SK-N-SH treated with all-trans-retinoic acid at 6 μM for 48 hours (cell line): ENCODE measurements around the gene KERA.

Source experiments
- ATAC-seq: fragments of 200-7000 bp; cut with Tn5 transposase; 3 replicates; pipeline ENCODE4 v1.9.1; 2020; ENCODE audit warnings: mild to moderate bottlenecking, moderate library complexity
- ARNTL ChIP-seq: fragments of 450-650 bp; formaldehyde crosslinking; IDR thresholded peaks from 2 replicates; pipeline ENCODE4 v1.5.0; 2020; ENCODE audit warnings: low read depth, mild to moderate bottlenecking, moderate library complexity, borderline replicate concordance
- BACH2 ChIP-seq: fragments of 250-450 bp; sonication (Bioruptor Pico); IDR thresholded peaks from 2 replicates; pipeline ENCODE4 v1.9.0; 2021; ENCODE audit warnings: mild to moderate bottlenecking, borderline replicate concordance
- CREB5 ChIP-seq: fragments of 250-450 bp; sonication (Bioruptor Pico); IDR thresholded peaks from 2 replicates; pipeline ENCODE4 v1.5.1; 2020; ENCODE audit warnings: low read depth, mild to moderate bottlenecking, moderate library complexity
- CSDC2 ChIP-seq: fragments of 250-450 bp; sonication (Bioruptor Pico); IDR thresholded peaks from 2 replicates; pipeline ENCODE4 v1.5.0; 2020; ENCODE audit warnings: mild to moderate bottlenecking, moderate library complexity
- ESRRG ChIP-seq: fragments of 250-450 bp; sonication (Bioruptor Pico); IDR thresholded peaks from 2 replicates; pipeline ENCODE4 v1.6.1; 2021; ENCODE audit warnings: mild to moderate bottlenecking
- GLIS3 ChIP-seq: fragments of 250-450 bp; sonication (Bioruptor Pico); IDR thresholded peaks from 2 replicates; pipeline ENCODE4 v1.5.0; 2020; ENCODE audit warnings: mild to moderate bottlenecking, moderate library complexity
- ISL1 ChIP-seq: fragments of 250-450 bp; sonication (Bioruptor Pico); IDR thresholded peaks from 2 replicates; pipeline ENCODE4 v2.1.2; 2022; ENCODE audit warnings: mild to moderate bottlenecking, moderate library complexity
- OSR1 ChIP-seq: fragments of 250-450 bp; sonication (Bioruptor Pico); IDR thresholded peaks from 2 replicates; pipeline ENCODE4 v1.8.0; 2022; ENCODE audit warnings: moderate library complexity, mild to moderate bottlenecking, inconsistent platforms
- PPARA ChIP-seq: fragments of 250-450 bp; sonication (Bioruptor Pico); IDR thresholded peaks from 2 replicates; pipeline ENCODE4 v1.5.0; 2020; ENCODE audit warnings: mild to moderate bottlenecking, borderline replicate concordance
- RARB ChIP-seq: fragments of 250-450 bp; sonication (Bioruptor Pico); IDR thresholded peaks from 2 replicates; pipeline ENCODE4 v1.8.0; 2021; ENCODE audit warnings: mild to moderate bottlenecking, moderate library complexity
- SNAI2 ChIP-seq: fragments of 250-450 bp; sonication (Bioruptor Pico); IDR thresholded peaks from 2 replicates; pipeline ENCODE4 v1.5.0; 2020; ENCODE audit warnings: mild to moderate bottlenecking, moderate library complexity
- TCF4 ChIP-seq: fragments of 250-450 bp; sonication (Bioruptor Pico); IDR thresholded peaks from 2 replicates; pipeline ENCODE4 v1.8.0; 2021; ENCODE audit warnings: mild to moderate bottlenecking, moderate library complexity, borderline replicate concordance
- TOX ChIP-seq: fragments of 250-450 bp; sonication (Bioruptor Pico); IDR thresholded peaks from 2 replicates; pipeline ENCODE4 v1.8.0; 2021; ENCODE audit warnings: mild to moderate bottlenecking, moderate library complexity, borderline replicate concordance
- TSHZ2 ChIP-seq: fragments of 250-450 bp; sonication (Bioruptor Pico); IDR thresholded peaks from 2 replicates; pipeline ENCODE4 v1.5.0; 2020; ENCODE audit warnings: mild to moderate bottlenecking, moderate library complexity
- ZFP3 ChIP-seq: fragments of 250-450 bp; sonication (Bioruptor Pico); IDR thresholded peaks from 2 replicates; pipeline ENCODE4 v1.5.0; 2020; ENCODE audit warnings: mild to moderate bottlenecking, moderate library complexity
- ZFP30 ChIP-seq: fragments of 450-650 bp; formaldehyde crosslinking; IDR thresholded peaks from 2 replicates; pipeline ENCODE4 v1.5.0; 2022; ENCODE audit warnings: mild to moderate bottlenecking, moderate library complexity
- ZNF565 ChIP-seq: fragments of 450-650 bp; formaldehyde crosslinking; conservative IDR thresholded peaks from 2 replicates; pipeline ENCODE4 v1.5.0; 2020; ENCODE audit warnings: low read depth, mild to moderate bottlenecking, moderate library complexity
- ZNF70 ChIP-seq: fragments of 450-650 bp; formaldehyde crosslinking; IDR thresholded peaks from 2 replicates; pipeline ENCODE4 v1.5.0; 2020; ENCODE audit warnings: mild to moderate bottlenecking, moderate library complexity
- ZNF8 ChIP-seq: fragments of 450-650 bp; formaldehyde crosslinking; IDR thresholded peaks from 2 replicates; pipeline ENCODE4 v1.5.0; 2020; ENCODE audit warnings: mild to moderate bottlenecking, moderate library complexity
- TF ChIP-seq, protein P1 (sequence below): fragments of 250-450 bp; sonication (Bioruptor Pico); IDR thresholded peaks from 2 replicates; pipeline ENCODE4 v1.8.0; 2021; ENCODE audit warnings: low read depth, mild to moderate bottlenecking, moderate library complexity, borderline replicate concordance
- TF ChIP-seq, protein P2 (sequence below): fragments of 250-450 bp; sonication (Bioruptor Pico); IDR thresholded peaks from 2 replicates; pipeline ENCODE4 v1.8.0; 2020; ENCODE audit warnings: mild to moderate bottlenecking, moderate library complexity, borderline replicate concordance

KERA gene

GRCh38 chr12:91098461-91098860 lies 40.6 kb upstream of the KERA start:
- no peak; the same call in 1 of the 3 replicates for ATAC-seq
- TF ChIP-seq ESRRG (CRISPR knock-in tag) (no peak), ZFP3 (CRISPR knock-in tag) (no peak), TSHZ2 (CRISPR knock-in tag) (no peak), ARNTL (CRISPR knock-in tag) (no peak), OSR1 (CRISPR knock-in tag) (no peak), TOX (CRISPR knock-in tag) (no peak), BACH2 (CRISPR knock-in tag) (no peak), GLIS3 (CRISPR knock-in tag) (no peak), ZNF565 (CRISPR knock-in tag) (no peak)

DNA sequence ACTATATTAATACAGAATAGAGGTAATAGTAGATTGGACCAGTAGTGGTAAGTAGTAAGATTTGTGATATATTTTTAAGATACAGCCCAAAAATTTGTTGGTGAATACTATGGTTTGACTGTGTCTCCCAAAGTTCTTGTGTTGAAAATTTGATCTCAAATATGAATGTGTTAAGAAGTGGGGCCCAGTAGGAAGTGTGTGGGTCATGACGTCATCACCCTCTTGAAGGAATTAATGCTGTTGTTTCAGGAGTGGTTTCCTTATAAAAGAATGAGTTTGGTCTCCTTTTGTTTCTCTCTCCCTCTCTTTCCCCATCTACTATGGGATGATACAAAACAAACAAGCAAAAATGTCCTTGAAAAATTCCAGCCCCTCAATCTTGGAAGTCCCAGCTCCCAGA lies 37.1 kb upstream of the KERA start:
- no peak for TF ChIP-seq PPARA (CRISPR knock-in tag)
- no peak for TF ChIP-seq TOX (CRISPR knock-in tag)
- no peak for TF ChIP-seq BACH2 (CRISPR knock-in tag)
- no peak for TF ChIP-seq ZNF70
- TF ChIP-seq ZNF565 (CRISPR knock-in tag) = no peak
- no peak for TF ChIP-seq ZFP30 (CRISPR knock-in tag)
- TF ChIP-seq ESRRG (CRISPR knock-in tag) = no peak
- no peak for TF ChIP-seq TSHZ2 (CRISPR knock-in tag)
- no peak for TF ChIP-seq CSDC2 (CRISPR knock-in tag)
- no peak for TF ChIP-seq RARB (CRISPR knock-in tag)
- no peak for ATAC-seq

DNA sequence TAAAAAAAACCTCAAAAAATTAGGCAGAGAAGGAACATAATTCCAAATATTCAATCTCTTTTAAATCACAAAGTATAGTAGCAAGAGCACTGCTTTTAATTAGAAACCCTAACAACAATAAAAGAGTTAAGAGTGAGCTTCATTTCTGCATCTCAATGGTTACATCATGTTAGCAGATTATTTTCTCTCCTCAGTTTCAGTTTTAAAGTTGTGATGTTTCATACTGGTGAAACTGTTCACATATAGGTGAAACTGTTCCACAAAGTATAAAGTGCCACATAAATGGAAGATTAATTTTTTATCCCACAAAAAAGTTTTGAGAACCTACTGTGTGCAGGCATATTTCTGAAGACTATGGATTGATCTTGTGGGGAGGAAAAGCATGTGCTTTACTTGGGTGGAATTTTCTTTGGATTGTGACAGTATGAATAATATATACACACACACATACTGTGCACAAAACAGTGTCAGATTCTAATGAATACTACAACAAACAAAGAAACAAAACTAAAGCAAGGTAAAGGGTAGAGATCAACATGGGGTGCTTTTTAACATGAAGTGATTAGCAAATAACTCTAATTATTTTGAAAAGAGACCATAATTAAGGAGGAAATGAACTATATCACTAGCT lies 36.3 kb upstream of the KERA start:
- ATAC-seq = no peak
- TF ChIP-seq, protein P1, sequence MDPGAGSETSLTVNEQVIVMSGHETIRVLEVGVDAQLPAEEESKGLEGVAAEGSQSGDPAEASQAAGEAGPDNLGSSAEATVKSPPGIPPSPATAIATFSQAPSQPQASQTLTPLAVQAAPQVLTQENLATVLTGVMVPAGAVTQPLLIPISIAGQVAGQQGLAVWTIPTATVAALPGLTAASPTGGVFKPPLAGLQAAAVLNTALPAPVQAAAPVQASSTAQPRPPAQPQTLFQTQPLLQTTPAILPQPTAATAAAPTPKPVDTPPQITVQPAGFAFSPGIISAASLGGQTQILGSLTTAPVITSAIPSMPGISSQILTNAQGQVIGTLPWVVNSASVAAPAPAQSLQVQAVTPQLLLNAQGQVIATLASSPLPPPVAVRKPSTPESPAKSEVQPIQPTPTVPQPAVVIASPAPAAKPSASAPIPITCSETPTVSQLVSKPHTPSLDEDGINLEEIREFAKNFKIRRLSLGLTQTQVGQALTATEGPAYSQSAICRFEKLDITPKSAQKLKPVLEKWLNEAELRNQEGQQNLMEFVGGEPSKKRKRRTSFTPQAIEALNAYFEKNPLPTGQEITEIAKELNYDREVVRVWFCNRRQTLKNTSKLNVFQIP = no peak
- TF ChIP-seq ZFP3 (CRISPR knock-in tag) (no peak), TCF4 (no peak), ZNF565 (CRISPR knock-in tag) (no peak), TSHZ2 (CRISPR knock-in tag) (no peak), CREB5 (CRISPR knock-in tag) (no peak), ISL1 (CRISPR knock-in tag) (no peak), SNAI2 (CRISPR knock-in tag) (no peak), ZNF8 (CRISPR knock-in tag) (no peak), GLIS3 (CRISPR knock-in tag) (no peak)
- TF ChIP-seq, protein P2, sequence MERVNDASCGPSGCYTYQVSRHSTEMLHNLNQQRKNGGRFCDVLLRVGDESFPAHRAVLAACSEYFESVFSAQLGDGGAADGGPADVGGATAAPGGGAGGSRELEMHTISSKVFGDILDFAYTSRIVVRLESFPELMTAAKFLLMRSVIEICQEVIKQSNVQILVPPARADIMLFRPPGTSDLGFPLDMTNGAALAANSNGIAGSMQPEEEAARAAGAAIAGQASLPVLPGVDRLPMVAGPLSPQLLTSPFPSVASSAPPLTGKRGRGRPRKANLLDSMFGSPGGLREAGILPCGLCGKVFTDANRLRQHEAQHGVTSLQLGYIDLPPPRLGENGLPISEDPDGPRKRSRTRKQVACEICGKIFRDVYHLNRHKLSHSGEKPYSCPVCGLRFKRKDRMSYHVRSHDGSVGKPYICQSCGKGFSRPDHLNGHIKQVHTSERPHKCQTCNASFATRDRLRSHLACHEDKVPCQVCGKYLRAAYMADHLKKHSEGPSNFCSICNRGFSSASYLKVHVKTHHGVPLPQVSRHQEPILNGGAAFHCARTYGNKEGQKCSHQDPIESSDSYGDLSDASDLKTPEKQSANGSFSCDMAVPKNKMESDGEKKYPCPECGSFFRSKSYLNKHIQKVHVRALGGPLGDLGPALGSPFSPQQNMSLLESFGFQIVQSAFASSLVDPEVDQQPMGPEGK = no peak
